T-cell (primary cell): ENCODE measurements around the gene USP6NL. TPM values are rescaled to one million over a fixed set of nuclear protein-coding genes. Genes with fewer than 3 reads are reported as not detected.

Source experiments
- ATAC-seq, 4 experiments: fragments of 200-7000 bp in 3 of 4; fragments of 150-1000 bp in 1 of 4; cut with Tn5 transposase; replicated peaks in 1 of 4; 1 replicate in 3 of 4; 2 replicates in 1 of 4; pipeline ENCODE4 v1.10.0; 2021; ENCODE audit warnings: moderate library complexity in 3 of 4, mild to moderate bottlenecking in 2 of 4, moderate number of reproducible peaks in 1 of 4
- CTCF ChIA-PET, 2 donors: fragments of 300-600 bp; sonication (Branson Sonifier 250); formaldehyde crosslinking; loops; one replicate each; lab custom pipeline; 2022; ENCODE audit warnings: antibody characterized with exemption in 2 of 2; lab: Charles Lee
- POLR2A ChIA-PET, 2 donors: fragments of 300-600 bp; sonication (Branson Sonifier 250); formaldehyde crosslinking; loops; one replicate each; lab custom pipeline; 2022; ENCODE audit warnings: antibody characterized with exemption in 2 of 2; lab: Charles Lee
- DNase-seq, 35 experiments: peaks; one replicate each; pipeline versions ENCODE4 v3.0.0 to v3.0.0-alpha.2; 2013 to 2023
- H3K27ac ChIP-seq: one replicate; pipeline ENCODE4 v1.5.1; 2013; ENCODE audit warnings: low read length
- H3K27me3 ChIP-seq, 2 experiments: replicated peaks in 1 of 2; 1 replicate in 1 of 2; 2 replicates in 1 of 2; pipeline versions ENCODE4 v1.6.1 to v1.7.0; 2013; ENCODE audit warnings: low read length in 1 of 2, mixed read lengths in 1 of 2; ENCODE audit not compliant: control insufficient read depth in 2 of 2, insufficient read depth in 2 of 2; ENCODE audit errors: extremely low read depth in 1 of 2
- H3K36me3 ChIP-seq, 2 donors: 1 replicate in 1 of 2; 2 replicates in 1 of 2; pipeline versions ENCODE4 v1.6.1 to v1.7.0; 2013; ENCODE audit warnings: low read length in 1 of 2; ENCODE audit not compliant: control insufficient read depth in 2 of 2, insufficient read depth in 1 of 2; ENCODE audit errors: extremely low read depth in 1 of 2
- H3K4me1 ChIP-seq, 2 experiments: 1 replicate in 1 of 2; 2 replicates in 1 of 2; pipeline versions ENCODE4 v1.6.1 to v1.7.0; 2013; ENCODE audit warnings: low read length in 2 of 2, mixed read lengths in 1 of 2; ENCODE audit not compliant: insufficient read depth in 2 of 2, control insufficient read depth in 1 of 2; ENCODE audit errors: extremely low read depth in 1 of 2
- H3K4me3 ChIP-seq, 2 donors: 1 replicate in 1 of 2; 2 replicates in 1 of 2; pipeline versions ENCODE4 v1.5.1 to v1.7.0; 2013; ENCODE audit warnings: mild to moderate bottlenecking in 2 of 2, low read length in 1 of 2, moderate library complexity in 1 of 2; ENCODE audit not compliant: control insufficient read depth in 1 of 2; ENCODE audit errors: extremely low read depth in 1 of 2
- H3K9me3 ChIP-seq: 2 replicates; pipeline ENCODE4 v1.7.0; 2013
- H3K27ac Mint-ChIP-seq, 2 donors: one replicate each; pipeline ENCODE4 v1.8.0; 2020 to 2021; ENCODE audit warnings: mild to moderate bottlenecking in 2 of 2, mixed read lengths in 2 of 2
- H3K27me3 Mint-ChIP-seq, 2 donors: one replicate each; pipeline ENCODE4 v1.8.0; 2021 to 2022; ENCODE audit warnings: mixed read lengths in 2 of 2
- H3K36me3 Mint-ChIP-seq: one replicate; pipeline ENCODE4 v1.8.0; 2021; ENCODE audit warnings: mixed read lengths
- H3K4me1 Mint-ChIP-seq, 3 donors: one replicate each; pipeline ENCODE4 v1.8.0; 2020 to 2022; ENCODE audit warnings: mixed read lengths in 3 of 3, mild to moderate bottlenecking in 1 of 3
- H3K4me3 Mint-ChIP-seq, 3 donors: one replicate each; pipeline ENCODE4 v1.8.0; 2020 to 2022; ENCODE audit warnings: mild to moderate bottlenecking in 3 of 3, mixed read lengths in 3 of 3, moderate library complexity in 3 of 3
- H3K9me3 Mint-ChIP-seq, 3 donors: one replicate each; pipeline ENCODE4 v1.8.0; 2020 to 2022; ENCODE audit warnings: mixed read lengths in 3 of 3
- WGBS: methylation state at CpG from one replicate; pipeline ENCODE4 v1.1.5; 2013; ENCODE audit warnings: missing lambda C conversion rate; ENCODE audit not compliant: insufficient coverage; 5-methylcytosine and 5-hydroxymethylcytosine counted together
- total RNA-seq, 35 experiments: library from RNA in 6 of 35; stranded (reverse) in 6 of 35; fragments of 120-200 nt in 1 of 35; gene quantifications; one replicate each; pipeline versions ENCODE4 v1.2.1 to v1.2.4 and lab custom pipeline; 2013 to 2026

The USP6NL gene
- total RNA-seq, 5 donors from 2014 or later (not counting 1 experiment from before 2014, with no cell fraction given) = 3.9 to 7.6 (median 4.6) TPM

- Mint-ChIP-seq H3K27me3 (no peaks in the 10 kb centered on the region), H3K9me3 (no peaks in the 10 kb centered on the region), H3K27ac (no peak overlapping the region), H3K36me3 (no peaks in the 10 kb centered on the region), H3K4me1 (peaks cover 25 to 43% (median 30%) of the 10 kb centered on the region in 3 donors), H3K4me3 (no peak overlapping the region)
- Histone ChIP-seq H3K27me3 (peaks cover 0 to 3% of the 10 kb centered on the region in 2 experiments), H3K4me3 (no peak overlapping the region), H3K27ac (no peak overlapping the region), H3K4me1 (peaks cover 0 to 15% of the 10 kb centered on the region in 2 experiments), H3K36me3 (no peaks in the 10 kb centered on the region), H3K9me3 (no peaks in the 10 kb centered on the region)
- no peak for DNase-seq
- peak in 1 of 4 experiments; percentile 11 for ATAC-seq
- POLR2A ChIA-PET = no interaction called here
- CTCF ChIA-PET = interaction anchor here in 1 of 2 donors (1.4 kb wide), 1 partner anchor 192 kb away, joined by 3 read pairs; no protein-coding TSS in a partner anchor
Measured at GRCh38 chr10:11533328-11533781, 78.1 kb downstream of the USP6NL start.

GRCh38 chr10:11532306-11532705 lies 79.1 kb downstream of the USP6NL start:
- Mint-ChIP-seq H3K9me3 (no peaks in the 10 kb centered on the region), H3K36me3 (no peaks in the 10 kb centered on the region), H3K4me3 (no peak overlapping the region), H3K4me1 (peaks cover 33 to 52% (median 36%) of the 10 kb centered on the region in 3 donors), H3K27ac (no peak overlapping the region), H3K27me3 (no peaks in the 10 kb centered on the region)
- ChIA-PET CTCF (interaction anchor here in 1 of 2 donors (1.0 to 1.4 kb wide), 2 partner anchors 17 to 193 kb away, joined by 3 read pairs; no protein-coding TSS in a partner anchor), POLR2A (no interaction called here)
- Histone ChIP-seq H3K4me3 (no peak overlapping the region), H3K27me3 (no peaks in the 10 kb centered on the region), H3K27ac (no peak overlapping the region), H3K9me3 (no peaks in the 10 kb centered on the region), H3K4me1 (peaks cover 0 to 15% of the 10 kb centered on the region in 2 experiments), H3K36me3 (no peaks in the 10 kb centered on the region)
- no peak for DNase-seq
- ATAC-seq = no peak
- WGBS = no CpG with 5 or more reads among the region's 4 CpGs

GRCh38 chr10:11530806-11531205 lies 80.6 kb downstream of the USP6NL start:
- WGBS = no CpG with 5 or more reads among the region's 5 CpGs
- ChIA-PET CTCF (interaction anchor here in 1 of 2 donors (0.6 kb wide), 1 partner anchor 208 kb away, joined by 4 read pairs; no protein-coding TSS in a partner anchor), POLR2A (interaction anchor here in 1 of 2 donors (0.6 kb wide), 1 partner anchor 108 kb away, joined by 3 read pairs; no protein-coding TSS in a partner anchor)
- H3K4me3 Mint-ChIP-seq = no peak overlapping the region
- no peak overlapping the region for H3K27ac ChIP-seq
- H3K36me3 Mint-ChIP-seq = peaks cover 9% of the 10 kb centered on the region
- no peaks in the 10 kb centered on the region for H3K9me3 ChIP-seq
- H3K27me3 Mint-ChIP-seq = no peaks in the 10 kb centered on the region
- no peaks in the 10 kb centered on the region for H3K36me3 ChIP-seq
- H3K4me3 ChIP-seq = no peak overlapping the region
- peaks cover 34 to 52% (median 40%) of the 10 kb centered on the region in 3 donors for H3K4me1 Mint-ChIP-seq
- H3K9me3 Mint-ChIP-seq = no peaks in the 10 kb centered on the region
- no peak for DNase-seq
- no peak for ATAC-seq
- peaks cover 0 to 15% of the 10 kb centered on the region in 2 experiments for H3K4me1 ChIP-seq
- no peak overlapping the region for H3K27ac Mint-ChIP-seq
- H3K27me3 ChIP-seq = no peaks in the 10 kb centered on the region

GRCh38 chr10:11529276-11529903 lies 82.1 kb downstream of the USP6NL start:
- H3K9me3 Mint-ChIP-seq = no peaks in the 10 kb centered on the region
- Histone ChIP-seq H3K4me1 (peaks cover 0 to 15% of the 10 kb centered on the region in 2 experiments), H3K36me3 (no peaks in the 10 kb centered on the region), H3K27ac (no peak overlapping the region), H3K4me3 (no peak overlapping the region), H3K9me3 (no peaks in the 10 kb centered on the region), H3K27me3 (no peaks in the 10 kb centered on the region)
- ChIA-PET POLR2A (no interaction called here), CTCF (no interaction called here)
- no peak overlapping the region for H3K4me3 Mint-ChIP-seq
- peaks cover 10% of the 10 kb centered on the region for H3K36me3 Mint-ChIP-seq
- no peak for DNase-seq
- H3K27me3 Mint-ChIP-seq = no peaks in the 10 kb centered on the region
- no peak for ATAC-seq
- no peak overlapping the region for H3K27ac Mint-ChIP-seq
- H3K4me1 Mint-ChIP-seq = peaks cover 34 to 46% (median 35%) of the 10 kb centered on the region in 3 donors
- no CpG with 5 or more reads among the region's 1 CpG for WGBS

- H3K4me3 ChIP-seq = no peak overlapping the region
- no peak for DNase-seq
- CTCF ChIA-PET = no interaction called here
- H3K9me3 ChIP-seq = no peaks in the 10 kb centered on the region
- Mint-ChIP-seq H3K27ac (no peak overlapping the region), H3K36me3 (peaks cover 13% of the 10 kb centered on the region), H3K27me3 (no peaks in the 10 kb centered on the region), H3K4me3 (peak overlapping the region in 2 of 3 donors; percentile 27 to 66), H3K9me3 (no peaks in the 10 kb centered on the region), H3K4me1 (peaks cover 24 to 36% (median 24%) of the 10 kb centered on the region in 3 donors)
- H3K4me1 ChIP-seq = peaks cover 0 to 12% of the 10 kb centered on the region in 2 experiments
- no CpG with 5 or more reads among the region's 3 CpGs for WGBS
- no peak for ATAC-seq
- POLR2A ChIA-PET = no interaction called here
- no peaks in the 10 kb centered on the region for H3K27me3 ChIP-seq
- no peaks in the 10 kb centered on the region for H3K36me3 ChIP-seq
- H3K27ac ChIP-seq = no peak overlapping the region
Measured at GRCh38 chr10:11528286-11528685, 83.2 kb downstream of the USP6NL start.

GRCh38 chr10:11527691-11528255 lies 83.7 kb downstream of the USP6NL start:
- no peaks in the 10 kb centered on the region for H3K36me3 ChIP-seq
- DNase-seq (no peak), ATAC-seq (no peak)
- no peaks in the 10 kb centered on the region for H3K27me3 ChIP-seq
- Mint-ChIP-seq H3K9me3 (no peaks in the 10 kb centered on the region), H3K27me3 (no peaks in the 10 kb centered on the region), H3K27ac (peak overlapping the region; percentile 31 to 68), H3K36me3 (peaks cover 13% of the 10 kb centered on the region), H3K4me1 (peaks cover 19 to 31% (median 19%) of the 10 kb centered on the region in 3 donors), H3K4me3 (peak overlapping the region; percentile 27 to 66 (median 66))
- no peaks in the 10 kb centered on the region for H3K9me3 ChIP-seq
- peak overlapping the region in 1 of 2 donors; percentile 11 for H3K4me3 ChIP-seq
- H3K4me1 ChIP-seq = peaks cover 0 to 7% of the 10 kb centered on the region in 2 experiments
- H3K27ac ChIP-seq = no peak overlapping the region
- ChIA-PET POLR2A (no interaction called here), CTCF (no interaction called here)
- WGBS = 80% methylated on average over 1 of the region's 4 CpGs
